ENCODE data around the gene SNORC.

GRCh38 chr2:232879618-232880494 is 9.8 kb downstream of the SNORC start:
- TF ChIP-seq CTCF (IDR thresholded peaks at IDR 0.05) (no peak), POLR2A (IDR thresholded peaks at IDR 0.05) (no peak)

Data from body of pancreas (tissue), 4 donors.